Measurements from ENCODE around the gene RANBP3L. TPM values are rescaled to one million over a fixed set of nuclear protein-coding genes. Genes with fewer than 3 reads are reported as not detected.
A peak's percentile ranks its signal among the peaks of the same experiment; 100 is the strongest.

The RANBP3L gene
- total RNA-seq, 1 experiment from 2014 or later: not detected

GRCh38 chr5:36243653-36244052 is 58.0 kb downstream of the RANBP3L start:
- DNase-seq (ENCODE audit: low read depth): no peak

GRCh38 chr5:36242534-36243485 is 58.9 kb downstream of the RANBP3L start:
- no peak for DNase-seq (ENCODE audit: low read depth)

GRCh38 chr5:36241631-36242533 is 59.8 kb downstream of the RANBP3L start, which contains the start of gene NADK2:
Gene NADK2, minus strand, starts transcription at chr5:36241925. Its CDS starts 127 bp downstream, at chr5:36241798.
- DNase-seq (ENCODE audit: low read depth): peak; percentile 95

GRCh38 chr5:36240779-36241630 is 60.7 kb downstream of the RANBP3L start:
- peak; percentile 64 for DNase-seq (ENCODE audit: low read depth)

GRCh38 chr5:36239370-36240293 is 62.1 kb downstream of the RANBP3L start:
- no peak for DNase-seq (ENCODE audit: low read depth)

GRCh38 chr5:36238502-36239295 is 63.0 kb downstream of the RANBP3L start:
- DNase-seq (ENCODE audit: low read depth): no peak

- DNase-seq (ENCODE audit: low read depth): no peak
Observed at GRCh38 chr5:36237751-36238150, 64.0 kb downstream of the RANBP3L start.

GRCh38 chr5:36236801-36237200 is 64.9 kb downstream of the RANBP3L start:
- DNase-seq (ENCODE audit: low read depth): no peak

GRCh38 chr5:36232533-36232932 is 69.2 kb downstream of the RANBP3L start:
- DNase-seq (ENCODE audit: low read depth): no peak

GRCh38 chr5:36230151-36230790 is 71.4 kb downstream of the RANBP3L start:
- no peak for DNase-seq (ENCODE audit: low read depth)

- DNase-seq (ENCODE audit: low read depth): no peak
Observed at GRCh38 chr5:36228505-36228904, 73.2 kb downstream of the RANBP3L start.

- DNase-seq (ENCODE audit: low read depth): no peak
Observed at GRCh38 chr5:36227046-36227445, 74.7 kb downstream of the RANBP3L start.

GRCh38 chr5:36222620-36223019 is 79.1 kb downstream of the RANBP3L start:
- DNase-seq (ENCODE audit: low read depth): no peak

- no peak for DNase-seq (ENCODE audit: low read depth)
Observed at GRCh38 chr5:36217988-36218387, 83.7 kb downstream of the RANBP3L start.

- DNase-seq (ENCODE audit: low read depth): no peak
Observed at GRCh38 chr5:36217567-36217966, 84.1 kb downstream of the RANBP3L start.

GRCh38 chr5:36215910-36216309 is 85.8 kb downstream of the RANBP3L start:
- no peak for DNase-seq (ENCODE audit: low read depth)

GRCh38 chr5:36214436-36214835 is 87.3 kb downstream of the RANBP3L start:
- DNase-seq (ENCODE audit: low read depth): no peak

GRCh38 chr5:36209664-36210063 is 92.0 kb downstream of the RANBP3L start:
- DNase-seq (ENCODE audit: low read depth): no peak

GRCh38 chr5:36208786-36209185 is 92.9 kb downstream of the RANBP3L start:
- DNase-seq (ENCODE audit: low read depth): no peak

Data from Daoy (cell line).